ENCODE data around the gene STARD10. TPM values are rescaled to one million over a fixed set of nuclear protein-coding genes. Genes with fewer than 3 reads are reported as not detected.

STARD10 gene
- total and polyA plus RNA-seq, 2 experiments from 2014 or later = 16.6 to 20.5 TPM

DNA sequence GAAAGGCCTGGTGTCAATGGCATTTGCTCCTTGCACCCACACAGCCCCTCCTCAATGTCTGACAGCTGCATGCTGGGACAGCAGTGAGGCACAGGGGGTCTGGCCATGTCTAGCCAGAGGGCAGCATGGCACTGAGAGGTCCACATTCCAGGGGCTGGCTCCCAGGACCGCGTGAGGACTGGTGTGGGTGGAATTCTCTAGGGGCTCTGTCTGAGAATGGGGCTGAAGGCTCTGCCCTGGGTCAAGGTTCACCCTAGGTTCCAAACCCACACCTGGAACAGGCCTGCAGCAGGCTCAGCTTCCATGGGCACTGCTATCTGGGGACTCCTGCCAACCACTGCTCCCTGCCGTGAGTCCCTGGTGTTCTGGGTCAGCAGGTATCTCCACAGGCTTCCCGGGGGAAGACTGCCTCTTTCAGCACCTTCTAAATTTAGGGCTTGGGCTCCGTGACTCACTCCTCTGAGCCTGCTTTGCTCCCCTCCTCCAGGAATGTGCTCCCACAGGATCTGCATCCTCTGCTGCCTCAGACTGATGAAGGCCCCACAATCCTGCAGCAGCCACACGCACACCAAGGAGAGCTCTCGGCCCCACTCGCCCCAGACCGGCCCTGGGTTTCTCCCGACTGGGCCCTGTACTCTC, 4.2 kb downstream of the STARD10 start (continued):
- TF ChIP-seq, protein P1, sequence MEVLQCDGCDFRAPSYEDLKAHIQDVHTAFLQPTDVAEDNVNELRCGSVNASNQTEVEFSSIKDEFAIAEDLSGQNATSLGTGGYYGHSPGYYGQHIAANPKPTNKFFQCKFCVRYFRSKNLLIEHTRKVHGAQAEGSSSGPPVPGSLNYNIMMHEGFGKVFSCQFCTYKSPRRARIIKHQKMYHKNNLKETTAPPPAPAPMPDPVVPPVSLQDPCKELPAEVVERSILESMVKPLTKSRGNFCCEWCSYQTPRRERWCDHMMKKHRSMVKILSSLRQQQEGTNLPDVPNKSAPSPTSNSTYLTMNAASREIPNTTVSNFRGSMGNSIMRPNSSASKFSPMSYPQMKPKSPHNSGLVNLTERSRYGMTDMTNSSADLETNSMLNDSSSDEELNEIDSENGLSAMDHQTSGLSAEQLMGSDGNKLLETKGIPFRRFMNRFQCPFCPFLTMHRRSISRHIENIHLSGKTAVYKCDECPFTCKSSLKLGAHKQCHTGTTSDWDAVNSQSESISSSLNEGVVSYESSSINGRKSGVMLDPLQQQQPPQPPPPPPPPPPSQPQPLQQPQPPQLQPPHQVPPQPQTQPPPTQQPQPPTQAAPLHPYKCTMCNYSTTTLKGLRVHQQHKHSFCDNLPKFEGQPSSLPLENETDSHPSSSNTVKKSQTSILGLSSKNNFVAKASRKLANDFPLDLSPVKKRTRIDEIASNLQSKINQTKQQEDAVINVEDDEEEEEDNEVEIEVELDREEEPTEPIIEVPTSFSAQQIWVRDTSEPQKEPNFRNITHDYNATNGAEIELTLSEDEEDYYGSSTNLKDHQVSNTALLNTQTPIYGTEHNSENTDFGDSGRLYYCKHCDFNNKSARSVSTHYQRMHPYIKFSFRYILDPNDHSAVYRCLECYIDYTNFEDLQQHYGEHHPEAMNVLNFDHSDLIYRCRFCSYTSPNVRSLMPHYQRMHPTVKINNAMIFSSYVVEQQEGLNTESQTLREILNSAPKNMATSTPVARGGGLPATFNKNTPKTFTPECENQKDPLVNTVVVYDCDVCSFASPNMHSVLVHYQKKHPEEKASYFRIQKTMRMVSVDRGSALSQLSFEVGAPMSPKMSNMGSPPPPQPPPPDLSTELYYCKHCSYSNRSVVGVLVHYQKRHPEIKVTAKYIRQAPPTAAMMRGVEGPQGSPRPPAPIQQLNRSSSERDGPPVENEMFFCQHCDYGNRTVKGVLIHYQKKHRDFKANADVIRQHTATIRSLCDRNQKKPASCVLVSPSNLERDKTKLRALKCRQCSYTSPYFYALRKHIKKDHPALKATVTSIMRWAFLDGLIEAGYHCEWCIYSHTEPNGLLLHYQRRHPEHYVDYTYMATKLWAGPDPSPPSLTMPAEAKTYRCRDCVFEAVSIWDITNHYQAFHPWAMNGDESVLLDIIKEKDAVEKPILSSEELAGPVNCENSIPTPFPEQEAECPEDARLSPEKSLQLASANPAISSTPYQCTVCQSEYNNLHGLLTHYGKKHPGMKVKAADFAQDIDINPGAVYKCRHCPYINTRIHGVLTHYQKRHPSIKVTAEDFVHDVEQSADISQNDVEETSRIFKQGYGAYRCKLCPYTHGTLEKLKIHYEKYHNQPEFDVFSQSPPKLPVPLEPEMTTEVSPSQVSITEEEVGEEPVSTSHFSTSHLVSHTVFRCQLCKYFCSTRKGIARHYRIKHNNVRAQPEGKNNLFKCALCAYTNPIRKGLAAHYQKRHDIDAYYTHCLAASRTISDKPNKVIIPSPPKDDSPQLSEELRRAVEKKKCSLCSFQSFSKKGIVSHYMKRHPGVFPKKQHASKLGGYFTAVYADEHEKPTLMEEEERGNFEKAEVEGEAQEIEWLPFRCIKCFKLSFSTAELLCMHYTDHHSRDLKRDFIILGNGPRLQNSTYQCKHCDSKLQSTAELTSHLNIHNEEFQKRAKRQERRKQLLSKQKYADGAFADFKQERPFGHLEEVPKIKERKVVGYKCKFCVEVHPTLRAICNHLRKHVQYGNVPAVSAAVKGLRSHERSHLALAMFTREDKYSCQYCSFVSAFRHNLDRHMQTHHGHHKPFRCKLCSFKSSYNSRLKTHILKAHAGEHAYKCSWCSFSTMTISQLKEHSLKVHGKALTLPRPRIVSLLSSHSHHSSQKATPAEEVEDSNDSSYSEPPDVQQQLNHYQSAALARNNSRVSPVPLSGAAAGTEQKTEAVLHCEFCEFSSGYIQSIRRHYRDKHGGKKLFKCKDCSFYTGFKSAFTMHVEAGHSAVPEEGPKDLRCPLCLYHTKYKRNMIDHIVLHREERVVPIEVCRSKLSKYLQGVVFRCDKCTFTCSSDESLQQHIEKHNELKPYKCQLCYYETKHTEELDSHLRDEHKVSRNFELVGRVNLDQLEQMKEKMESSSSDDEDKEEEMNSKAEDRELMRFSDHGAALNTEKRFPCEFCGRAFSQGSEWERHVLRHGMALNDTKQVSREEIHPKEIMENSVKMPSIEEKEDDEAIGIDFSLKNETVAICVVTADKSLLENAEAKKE (CRISPR knock-in tag; IDR thresholded peaks at IDR 0.05) = no peak
- no peak for TF ChIP-seq STAT1 (IDR thresholded peaks at IDR 0.05; ENCODE audit: unreplicated experiment)
- TF ChIP-seq ZNF114 (CRISPR knock-in tag; IDR thresholded peaks at IDR 0.05) = no peak
- no peak for TF ChIP-seq EZH2 (IDR thresholded peaks at IDR 0.05; ENCODE audit: low read depth, unreplicated experiment)
- TF ChIP-seq POLR2AphosphoS5 (IDR thresholded peaks at IDR 0.05; ENCODE audit: low read depth) = no peak
- TF ChIP-seq NANOG (IDR thresholded peaks at IDR 0.05; ENCODE audit: borderline replicate concordance) = no peak

DNA sequence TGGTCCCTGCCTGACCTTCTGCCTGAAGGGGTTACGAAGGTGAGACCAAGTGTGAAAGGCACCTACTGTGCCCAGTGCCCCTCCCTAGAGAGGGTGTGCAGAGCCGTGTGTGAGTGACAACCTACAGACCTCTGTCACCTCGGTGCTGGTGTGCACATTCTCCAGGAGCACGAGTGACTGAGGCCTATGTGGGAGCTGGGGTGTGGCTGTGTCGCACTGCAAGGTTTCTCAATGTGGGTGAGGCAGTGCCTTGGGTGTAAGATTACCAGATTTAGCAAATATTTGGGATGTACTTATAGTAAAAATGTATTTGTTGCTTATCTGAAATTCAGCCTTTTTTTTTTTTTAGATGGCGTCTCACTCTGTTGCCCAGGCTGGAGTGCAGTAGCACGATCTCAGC, 5.6 kb downstream of the STARD10 start:
- Mint-ChIP-seq H3K36me3 (ENCODE audit: low read depth) (no peaks in the 10 kb centered on the region), H3K27me3 (ENCODE audit: insufficient read depth, low read depth, poor library complexity) (peaks cover 17% of the 10 kb centered on the region), H3K27ac (no peak overlapping the region), H3K4me1 (peaks cover 24% of the 10 kb centered on the region), H3K4me3 (no peak overlapping the region), H3K9me3 (no peaks in the 10 kb centered on the region)
- peaks cover 13% of the 10 kb centered on the region for H3K4me1 ChIP-seq (ENCODE audit: insufficient read depth)
- no peak for TF ChIP-seq POLR2AphosphoS5 (IDR thresholded peaks at IDR 0.05; ENCODE audit: low read depth)
- TF ChIP-seq NANOG (IDR thresholded peaks at IDR 0.05; ENCODE audit: borderline replicate concordance) = no peak
- TF ChIP-seq ZNF114 (CRISPR knock-in tag; IDR thresholded peaks at IDR 0.05) = no peak
- TF ChIP-seq, protein P1 (CRISPR knock-in tag; IDR thresholded peaks at IDR 0.05) = no peak
- H3K79me2 ChIP-seq (replicated peaks; ENCODE audit: insufficient read depth) = no peaks in the 10 kb centered on the region
- H3K9me2 ChIP-seq (ENCODE audit: insufficient read depth) = no peaks in the 10 kb centered on the region
- ATAC-seq = no peak
- H4K20me1 ChIP-seq (replicated peaks; ENCODE audit: insufficient read depth) = no peaks in the 10 kb centered on the region
- no peak overlapping the region for H3K27ac ChIP-seq (ENCODE audit: low read depth)
- no peak overlapping the region for H3K4me2 ChIP-seq
- H3F3A ChIP-seq (replicated peaks; ENCODE audit: low read depth) = no peaks in the 10 kb centered on the region
- no peaks in the 10 kb centered on the region for H3K36me3 ChIP-seq (ENCODE audit: insufficient read depth)
- no peaks in the 10 kb centered on the region for H3K27me3 ChIP-seq (ENCODE audit: insufficient read depth)
- H2AFZ ChIP-seq = no peak overlapping the region
- no peak for DNase-seq (ENCODE audit: low spot score)
- H3K4me3 ChIP-seq = no peak overlapping the region

All from GM23338 (cell line).